ENCODE results near the gene PCP2.

- TF ChIP-seq CTCF (IDR thresholded peaks at IDR 0.05 in 4 of 5, conservative IDR thresholded peaks at IDR 0.05 in 1 of 5) (no peak), POLR2A (IDR thresholded peaks at IDR 0.05) (no peak)
These were observed 37.9 kb downstream of the PCP2 start, which contains the start of gene CAMSAP3 for GRCh38 chr19:7595466-7596133.

All from gastrocnemius medialis (tissue), 4 donors.